Lung (tissue), 12 donors: Measurements from ENCODE around the gene CYP19A1. TPM values are rescaled to one million over a fixed set of nuclear protein-coding genes. Genes with fewer than 3 reads are reported as not detected.

Experiments used
- ATAC-seq: fragments of 200-7000 bp; cut with Tn5 transposase; one replicate; pipeline ENCODE4 v1.9.1; 2020; ENCODE audit warnings: moderate number of reproducible peaks; ENCODE audit not compliant: insufficient read depth, low FRiP score
- DNase-seq, 3 donors: peaks; one replicate each; pipeline ENCODE4 v3.0.0-alpha.2; 2013 to 2017
- H3K27ac ChIP-seq, 2 donors: one replicate each; pipeline ENCODE4 v1.5.1; 2013; ENCODE audit warnings: mild to moderate bottlenecking in 2 of 2, moderate library complexity in 2 of 2, control low read depth in 1 of 2, inconsistent platforms in 1 of 2, low read depth in 1 of 2, low read length in 1 of 2
- H3K27me3 ChIP-seq, 3 donors: one replicate each; pipeline ENCODE4 v1.5.1; 2013; ENCODE audit warnings: low read length in 2 of 3; ENCODE audit not compliant: control insufficient read depth in 3 of 3, insufficient read depth in 3 of 3
- H3K36me3 ChIP-seq, 4 donors: one replicate each; pipeline ENCODE4 v1.5.1; 2013; ENCODE audit warnings: low read length in 4 of 4, mild to moderate bottlenecking in 1 of 4, moderate library complexity in 1 of 4; ENCODE audit not compliant: control insufficient read depth in 4 of 4, insufficient read depth in 4 of 4
- H3K4me1 ChIP-seq, 5 donors: one replicate each; pipeline ENCODE4 v1.5.1; 2013; ENCODE audit warnings: low read length in 5 of 5, mild to moderate bottlenecking in 2 of 5, moderate library complexity in 1 of 5; ENCODE audit not compliant: control insufficient read depth in 5 of 5, insufficient read depth in 5 of 5
- H3K4me3 ChIP-seq: one replicate; pipeline ENCODE4 v1.5.1; 2013; ENCODE audit warnings: mild to moderate bottlenecking, control low read depth, moderate library complexity
- H3K9ac ChIP-seq, 2 donors: one replicate each; pipeline ENCODE4 v1.5.1; 2013; ENCODE audit warnings: low read length in 2 of 2, control low read depth in 1 of 2; ENCODE audit not compliant: insufficient read depth in 1 of 2
- H3K9me3 ChIP-seq, 4 donors: one replicate each; pipeline ENCODE4 v1.5.1; 2013; ENCODE audit warnings: low read length in 3 of 4, mild to moderate bottlenecking in 1 of 4, moderate library complexity in 1 of 4; ENCODE audit not compliant: control insufficient read depth in 4 of 4, insufficient read depth in 3 of 4
- CTCF ChIP-seq: IDR thresholded peaks from 2 replicates; pipeline ENCODE4 v1.5.1; 2012; ENCODE audit warnings: mild to moderate bottlenecking; ENCODE audit errors: control extremely low read depth, extremely low read depth
- WGBS, 2 donors: extraction: QIAGEN DNeasy Blood & Tissue Kit; methylation state at CpG; one replicate each; pipeline ENCODE4 v1.1.7; 2013; 5-methylcytosine and 5-hydroxymethylcytosine counted together
- polyA plus RNA-seq, 2 donors: library from polyadenylated mRNA; stranded (reverse); fragments of 200-250 nt; gene quantifications; one replicate each; pipeline ENCODE4 v1.2.1, GENCODE V29; 2013
- total RNA-seq, 2 donors: library from RNA; depleted of rRNA in 1 of 2; stranded (reverse); fragments of >200 nt in 1 of 2; gene quantifications; one replicate each; pipeline ENCODE4 v1.2.1, GENCODE V29; 2014 to 2021
- donor health status: control.
- donor health status: control.
- donor health status: Bipolar disorder and iron deficiency.
- donor health status: healthy.
- donor health status: DM: yes; HTN: yes; CAD: no.

The CYP19A1 gene
- total and polyA plus RNA-seq, 4 donors = 0.37 to 9.6 (median 2.4) TPM

GRCh38 chr15:51386486-51386885 is 48.1 kb upstream of the CYP19A1 start:
- Histone ChIP-seq H3K9me3 (no peaks in the 10 kb centered on the region), H3K27me3 (no peaks in the 10 kb centered on the region), H3K9ac (no peak overlapping the region), H3K4me1 (no peaks in the 10 kb centered on the region), H3K27ac (no peak overlapping the region), H3K4me3 (no peak overlapping the region), H3K36me3 (no peaks in the 10 kb centered on the region)
- 91 to 93% methylated on average over 12 of the region's 12 CpGs for WGBS, 2 donors
- DNase-seq (no peak), ATAC-seq (no peak)
- TF ChIP-seq CTCF = no peak

DNA sequence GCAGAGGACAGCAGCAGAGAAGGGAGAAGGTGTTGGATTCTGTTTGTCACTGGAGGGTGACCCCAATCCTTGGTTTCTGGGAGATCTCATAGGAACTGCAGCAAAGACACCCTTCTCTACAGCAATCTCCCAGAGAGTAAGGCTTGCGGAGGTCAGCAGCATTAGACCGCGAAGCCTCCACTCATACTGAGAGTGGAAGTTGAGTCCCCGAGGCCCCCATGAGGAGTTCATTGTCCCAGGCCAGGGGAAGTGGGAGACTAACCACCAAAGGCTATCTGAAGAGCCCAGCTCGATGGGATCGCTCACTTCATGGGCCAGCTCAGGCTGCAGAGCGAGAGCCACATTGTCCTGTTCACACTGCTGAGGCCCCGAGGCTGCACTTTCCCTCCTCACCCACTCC is 47.6 kb upstream of the CYP19A1 start:
- H3K4me1 ChIP-seq = peaks cover 0 to 4% (median 0%) of the 10 kb centered on the region in 5 donors
- ATAC-seq = no peak
- WGBS, 2 donors = 87 to 88% methylated on average over 8 of the region's 8 CpGs
- H3K36me3 ChIP-seq = no peaks in the 10 kb centered on the region
- no peak for DNase-seq
- H3K9me3 ChIP-seq = no peaks in the 10 kb centered on the region
- H3K9ac ChIP-seq = no peak overlapping the region
- H3K4me3 ChIP-seq = no peak overlapping the region
- no peaks in the 10 kb centered on the region for H3K27me3 ChIP-seq
- TF ChIP-seq CTCF = no peak
- no peak overlapping the region for H3K27ac ChIP-seq

DNA sequence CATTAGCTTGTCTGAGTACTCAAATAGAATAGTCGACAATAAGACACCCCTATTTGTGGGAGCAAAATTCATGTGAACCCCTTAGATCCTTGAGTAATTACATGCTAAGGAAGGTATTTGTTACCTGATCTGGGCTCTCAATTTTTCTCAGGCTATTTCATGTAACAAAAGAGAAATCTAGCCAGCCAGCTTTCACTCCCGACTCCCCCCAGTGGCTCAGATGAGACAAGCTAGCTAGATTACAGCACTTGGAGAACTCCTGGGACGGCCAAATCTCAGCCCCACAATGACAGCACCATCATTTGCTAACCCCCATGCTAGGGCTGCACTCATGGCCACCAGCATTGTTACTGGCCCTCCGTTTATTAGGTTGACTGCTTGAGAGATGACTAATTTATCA is 44.4 kb upstream of the CYP19A1 start:
- 24% methylated on average over 4 of the region's 4 CpGs for WGBS, 2 donors
- Histone ChIP-seq H3K36me3 (no peaks in the 10 kb centered on the region), H3K4me1 (peaks cover 0 to 5% (median 0%) of the 10 kb centered on the region in 5 donors), H3K9me3 (no peaks in the 10 kb centered on the region), H3K27me3 (no peaks in the 10 kb centered on the region), H3K4me3 (no peak overlapping the region), H3K9ac (no peak overlapping the region), H3K27ac (no peak overlapping the region)
- DNase-seq (peak; percentile 48 to 61 (median 57)), ATAC-seq (no peak)
- no peak for TF ChIP-seq CTCF
